NCI-H446 (cell line): Measurements from ENCODE around the gene NOL8.

Source experiments
- DNase-seq, 2 experiments: peaks; one replicate each; lab custom pipeline; 2025; lab: John Stamatoyannopoulos, UW

NOL8 gene

GRCh38 chr9:92266486-92266885 lies 58.7 kb downstream of the NOL8 start:
- no peak for DNase-seq

GRCh38 chr9:92265154-92265553 lies 60.0 kb downstream of the NOL8 start:
- DNase-seq, result no peak

- DNase-seq, result no peak
These were observed 62.0 kb downstream of the NOL8 start for GRCh38 chr9:92263131-92263530.

- DNase-seq, result no peak
These were observed 67.8 kb downstream of the NOL8 start for GRCh38 chr9:92257327-92257726.

GRCh38 chr9:92254381-92255337 lies 70.5 kb downstream of the NOL8 start:
- no peak for DNase-seq

- no peak for DNase-seq
These were observed 71.5 kb downstream of the NOL8 start for GRCh38 chr9:92253656-92254055.

GRCh38 chr9:92247981-92248380 lies 77.2 kb downstream of the NOL8 start:
- no peak for DNase-seq
